ENCODE measurements around the gene ROBO1. TPM values are rescaled to one million over a fixed set of nuclear protein-coding genes. Genes with fewer than 3 reads are reported as not detected.

Gene ROBO1
- total and polyA plus RNA-seq, 2 of the 13 experiments (the other 11 are each of a cell fraction or from before 2014, with no cell fraction given): 52.2 to 71.0 TPM

GRCh38 chr3:78867409-78868372, 900.1 kb downstream of the ROBO1 start:
- Histone ChIP-seq H3K4me2 (ENCODE audit: low read depth, low read length) (no peak overlapping the region), H3K9me3 (ENCODE audit: low read length) (no peaks in the 10 kb centered on the region), H3K79me2 (ENCODE audit: insufficient read depth, low read length) (peaks cover 52% of the 10 kb centered on the region), H2AFZ (ENCODE audit: low read length) (no peak overlapping the region), H3K27ac (ENCODE audit: extremely low read length, insufficient read depth, low read length) (no peak overlapping the region), H4K20me1 (ENCODE audit: insufficient read depth, low read length) (no peaks in the 10 kb centered on the region), H3K4me3 (replicated peaks in 1 of 3; ENCODE audit: insufficient read depth in 1 of 3, low read depth in 2 of 3, low read length in 3 of 3) (no peak overlapping the region), H3K27me3 (ENCODE audit: control insufficient read depth in 1 of 2, insufficient read depth in 2 of 2, low read length in 2 of 2) (no peaks in the 10 kb centered on the region), H3K4me1 (ENCODE audit: insufficient read depth, low read length) (peaks cover 71% of the 10 kb centered on the region), H3K9ac (ENCODE audit: insufficient read depth, low read depth, low read length) (no peak overlapping the region), H3K36me3 (replicated peaks in 1 of 2; ENCODE audit: control insufficient read depth in 1 of 2, insufficient read depth in 2 of 2, low read length in 2 of 2) (no peaks in the 10 kb centered on the region; a peak in 1 of 5 replicates)
- 86% methylated on average over 7 of the region's 7 CpGs for WGBS (ENCODE audit: low lambda C conversion rate)
- intact Hi-C loops (cut with micrococcal nuclease; ENCODE audit: unreplicated experiment) (loop anchor here (1.0 kb wide), 1 partner anchor 42 kb away; no protein-coding TSS in a partner anchor), in situ Hi-C loops (cut with HindIII; ENCODE audit: extremely low pct_ligation_motif_present, low pct_unique_long_range_greater_than_20kb) (no loop called here)
- DNase-seq (ENCODE audit: low spot score) (no peak), FAIRE-seq (no peak), ATAC-seq (no peak)
- peak; percentile 58; the same call in 1 of the 2 replicates for TF ChIP-seq FOXA3 (CRISPR knock-in tag; IDR thresholded peaks at IDR 0.05)
- peak; percentile 68 for TF ChIP-seq CEBPB (IDR thresholded peaks at IDR 0.05; ENCODE audit: borderline replicate concordance, low read depth, low read length)
- peak; percentile 47; the same call in 1 of the 2 replicates for TF ChIP-seq CEBPG (CRISPR knock-in tag; IDR thresholded peaks at IDR 0.05)
- no peak for TF ChIP-seq NFIC (IDR thresholded peaks at IDR 0.05; ENCODE audit: low read length)
- TF ChIP-seq HNRNPL (IDR thresholded peaks at IDR 0.05; ENCODE audit: low read depth, low read length): no peak
- 0 out of 2 replicates have a peak, but pooled peaks have one; percentile 4 for TF ChIP-seq RARA (CRISPR knock-in tag; IDR thresholded peaks at IDR 0.05)
- no TSS peak for BruUV-seq (replicated peaks)
- ChIA-PET CTCF (ENCODE audit: low intra/inter-chr PET ratio, low total read pairs) (no interaction called here), POLR2A (no interaction called here)
